Spinal cord (tissue), 10 donors: Measurements from ENCODE around the gene AIG1. TPM values are rescaled to one million over a fixed set of nuclear protein-coding genes. Genes with fewer than 3 reads are reported as not detected.
"Not testable (repeated sequence)": the region's sequence is repeated elsewhere in the genome, so short reads cannot be mapped to it uniquely, and the experiment has no call there.

Experiments
- DNase-seq, 6 donors: peaks; one replicate each; pipeline versions ENCODE4 v3.0.0 to v3.0.0-alpha.2; 2013 to 2015; ENCODE audit warnings: low spot score in 6 of 6, low read depth in 4 of 6
- H3K27ac ChIP-seq: one replicate; pipeline ENCODE4 v1.5.1; 2013; ENCODE audit warnings: low read depth, low read length, control low read depth
- H3K27me3 ChIP-seq: one replicate; pipeline ENCODE4 v1.6.1; 2013; ENCODE audit warnings: low read length; ENCODE audit not compliant: control insufficient read depth, insufficient read depth
- H3K36me3 ChIP-seq: one replicate; pipeline ENCODE4 v1.6.1; 2013; ENCODE audit warnings: low read length; ENCODE audit not compliant: control insufficient read depth, insufficient read depth
- H3K4me1 ChIP-seq: one replicate; pipeline ENCODE4 v1.6.1; 2013; ENCODE audit warnings: low read length; ENCODE audit not compliant: control insufficient read depth, insufficient read depth
- H3K4me3 ChIP-seq: one replicate; pipeline ENCODE4 v1.5.1; 2013; ENCODE audit warnings: low read depth, low read length, control low read depth
- H3K9me3 ChIP-seq: one replicate; pipeline ENCODE4 v1.6.1; 2013; ENCODE audit warnings: low read length; ENCODE audit not compliant: control insufficient read depth, insufficient read depth
- WGBS: methylation state at CpG from one replicate; pipeline ENCODE4 v1.1.5; 2013; ENCODE audit warnings: missing lambda C conversion rate; ENCODE audit not compliant: insufficient coverage; 5-methylcytosine and 5-hydroxymethylcytosine counted together
- polyA plus RNA-seq, 2 donors: library from polyadenylated mRNA; unstranded; fragments of 120-200 nt; gene quantifications; one replicate each; pipeline ENCODE4 v1.2.1, GENCODE V29; 2013; ENCODE audit not compliant: insufficient read length in 2 of 2
- total RNA-seq, 2 donors: library from RNA; depleted of rRNA in 1 of 2; stranded (reverse); fragments of 120-200 nt in 1 of 2; fragments of >200 nt in 1 of 2; gene quantifications; one replicate each; pipeline versions ENCODE4 v1.2.3 to v1.2.4, GENCODE V29; 2013 to 2014
- donor health status: healthy.

AIG1 gene
- total and polyA plus RNA-seq, 4 donors, result 56.5 to 72.6 (median 70.3) TPM

GRCh38 chr6:143345477-143345876, 284.8 kb downstream of the AIG1 start:
- H3K9me3 ChIP-seq, H3K27ac ChIP-seq, H3K36me3 ChIP-seq, H3K27me3 ChIP-seq, H3K4me1 ChIP-seq, H3K4me3 ChIP-seq, DNase-seq: not testable (repeated sequence)
- WGBS, result no CpG with 5 or more reads among the region's 7 CpGs

- DNase-seq, result no peak
- no peaks in the 10 kb centered on the region for H3K36me3 ChIP-seq
- no peak overlapping the region for H3K27ac ChIP-seq
- H3K4me1 ChIP-seq, result no peaks in the 10 kb centered on the region
- H3K27me3 ChIP-seq, result no peaks in the 10 kb centered on the region
- H3K4me3 ChIP-seq, result no peak overlapping the region
- no peaks in the 10 kb centered on the region for H3K9me3 ChIP-seq
Observed at GRCh38 chr6:143346004-143346403, 285.3 kb downstream of the AIG1 start.

GRCh38 chr6:143348531-143348930, 287.8 kb downstream of the AIG1 start:
- Histone ChIP-seq H3K9me3 (no peaks in the 10 kb centered on the region), H3K4me3 (no peak overlapping the region), H3K27ac (no peak overlapping the region), H3K36me3 (no peaks in the 10 kb centered on the region), H3K4me1 (no peaks in the 10 kb centered on the region), H3K27me3 (no peaks in the 10 kb centered on the region)
- no CpG with 5 or more reads among the region's 1 CpG for WGBS
- DNase-seq, result no peak

- no peaks in the 10 kb centered on the region for H3K27me3 ChIP-seq
- H3K4me1 ChIP-seq, result no peaks in the 10 kb centered on the region
- WGBS, result no CpG with 5 or more reads among the region's 1 CpG
- no peaks in the 10 kb centered on the region for H3K36me3 ChIP-seq
- no peak for DNase-seq
- H3K9me3 ChIP-seq, result no peaks in the 10 kb centered on the region
- no peak overlapping the region for H3K27ac ChIP-seq
- H3K4me3 ChIP-seq, result no peak overlapping the region
Observed at GRCh38 chr6:143349530-143349929, 288.8 kb downstream of the AIG1 start.

GRCh38 chr6:143356101-143356880, 295.6 kb downstream of the AIG1 start:
- Histone ChIP-seq H3K4me3 (no peak overlapping the region), H3K36me3 (no peaks in the 10 kb centered on the region), H3K27me3 (no peaks in the 10 kb centered on the region), H3K27ac (no peak overlapping the region), H3K9me3 (peaks cover 3% of the 10 kb centered on the region), H3K4me1 (no peaks in the 10 kb centered on the region)
- no peak for DNase-seq
- 93% methylated on average over 1 of the region's 3 CpGs for WGBS

GRCh38 chr6:143357152-143357551, 296.5 kb downstream of the AIG1 start:
- Histone ChIP-seq H3K4me1 (no peaks in the 10 kb centered on the region), H3K27me3 (no peaks in the 10 kb centered on the region), H3K27ac (no peak overlapping the region), H3K9me3 (peaks cover 3% of the 10 kb centered on the region), H3K4me3 (no peak overlapping the region), H3K36me3 (no peaks in the 10 kb centered on the region)
- no peak for DNase-seq

GRCh38 chr6:143357561-143358255, 297.0 kb downstream of the AIG1 start:
- H3K9me3 ChIP-seq, result peaks cover 3% of the 10 kb centered on the region
- no peaks in the 10 kb centered on the region for H3K4me1 ChIP-seq
- H3K27ac ChIP-seq, result no peak overlapping the region
- peak in 1 of 6 donors; percentile 61 for DNase-seq
- H3K4me3 ChIP-seq, result no peak overlapping the region
- no peaks in the 10 kb centered on the region for H3K36me3 ChIP-seq
- 20% methylated on average over 1 of the region's 1 CpG for WGBS
- no peaks in the 10 kb centered on the region for H3K27me3 ChIP-seq

GRCh38 chr6:143361536-143362191, 301.0 kb downstream of the AIG1 start:
- Histone ChIP-seq H3K9me3 (no peaks in the 10 kb centered on the region), H3K36me3 (no peaks in the 10 kb centered on the region), H3K4me3 (no peak overlapping the region), H3K4me1 (no peaks in the 10 kb centered on the region), H3K27ac (no peak overlapping the region), H3K27me3 (no peaks in the 10 kb centered on the region)
- WGBS, result 76% methylated on average over 4 of the region's 4 CpGs
- DNase-seq, result peak in 1 of 6 donors; percentile 28

- H3K4me3 ChIP-seq, result no peak overlapping the region
- H3K4me1 ChIP-seq, result no peaks in the 10 kb centered on the region
- H3K36me3 ChIP-seq, result no peaks in the 10 kb centered on the region
- H3K9me3 ChIP-seq, result no peaks in the 10 kb centered on the region
- no peaks in the 10 kb centered on the region for H3K27me3 ChIP-seq
- DNase-seq, result no peak
- WGBS, result no CpG with 5 or more reads among the region's 2 CpGs
- no peak overlapping the region for H3K27ac ChIP-seq
Observed at GRCh38 chr6:143362192-143362558, 301.5 kb downstream of the AIG1 start.

GRCh38 chr6:143363299-143363698, 302.6 kb downstream of the AIG1 start:
- WGBS, result no CpG with 5 or more reads among the region's 2 CpGs
- no peak overlapping the region for H3K4me3 ChIP-seq
- DNase-seq, result no peak

More at GRCh38 chr6:143363299-143363698, 302.6 kb downstream of the AIG1 start:
- no peaks in the 10 kb centered on the region for H3K4me1 ChIP-seq
- no peaks in the 10 kb centered on the region for H3K9me3 ChIP-seq
- H3K27ac ChIP-seq, result no peak overlapping the region
- H3K27me3 ChIP-seq, result no peaks in the 10 kb centered on the region
- no peaks in the 10 kb centered on the region for H3K36me3 ChIP-seq
